CD1c-positive myeloid dendritic cell (primary cell): Measurements from ENCODE around the gene XPNPEP2.
"Not testable (repeated sequence)": the region's sequence is repeated elsewhere in the genome, so short reads cannot be mapped to it uniquely, and the experiment has no call there.

Experiments
- DNase-seq: peaks from one replicate; pipeline ENCODE4 v3.0.0-alpha.2; 2016; ENCODE audit errors: extremely low spot score

The XPNPEP2 gene

DNA sequence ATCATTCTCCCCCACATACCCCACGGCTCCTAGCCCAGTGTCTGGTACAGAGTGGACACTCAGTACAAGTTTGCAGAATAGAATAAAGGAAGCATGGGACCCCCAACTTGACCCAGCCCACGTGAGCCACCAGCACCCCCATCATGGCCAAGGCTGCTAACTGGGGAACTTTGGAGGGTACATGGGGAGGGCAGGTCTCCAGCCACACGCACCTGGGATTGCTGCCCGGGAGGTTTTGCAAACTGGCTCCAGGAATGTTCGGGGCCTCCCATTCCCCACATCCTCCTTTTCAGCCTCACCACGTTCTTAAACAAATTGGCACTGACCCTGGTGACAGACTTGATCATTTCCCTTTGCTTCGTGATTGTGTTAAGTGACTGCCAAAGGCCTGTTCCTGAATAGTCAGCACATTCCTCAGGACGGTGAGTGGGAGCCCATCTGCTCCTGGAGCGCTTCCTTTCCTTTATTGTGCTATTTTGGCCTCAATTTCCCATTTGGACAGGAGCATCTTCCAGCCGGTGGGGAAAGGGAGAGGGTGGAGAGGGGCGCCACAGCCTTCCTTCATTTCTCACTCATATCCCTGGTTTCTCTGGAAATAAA lies 18.7 kb upstream of the XPNPEP2 start:
- no peak for DNase-seq

DNA sequence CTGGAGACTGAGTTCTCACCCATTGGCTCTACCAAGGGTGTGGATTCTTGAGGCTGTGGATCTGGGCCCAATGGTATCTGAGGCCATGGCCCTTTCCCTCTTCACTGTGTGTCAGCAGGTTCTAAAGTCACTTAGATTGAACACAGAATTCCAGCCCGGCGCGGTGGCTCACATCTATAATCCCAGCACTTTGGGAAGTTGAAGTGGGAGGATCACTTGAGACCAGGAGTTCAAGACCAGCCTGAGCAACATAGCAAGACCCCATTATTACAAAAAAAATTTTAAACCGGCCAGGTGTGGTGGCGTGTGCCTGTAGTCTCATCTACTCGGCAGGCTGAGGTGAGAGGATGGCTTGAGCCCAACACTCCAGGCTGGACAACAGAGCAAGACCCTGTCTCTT lies 18.0 kb upstream of the XPNPEP2 start:
- no peak for DNase-seq

DNA sequence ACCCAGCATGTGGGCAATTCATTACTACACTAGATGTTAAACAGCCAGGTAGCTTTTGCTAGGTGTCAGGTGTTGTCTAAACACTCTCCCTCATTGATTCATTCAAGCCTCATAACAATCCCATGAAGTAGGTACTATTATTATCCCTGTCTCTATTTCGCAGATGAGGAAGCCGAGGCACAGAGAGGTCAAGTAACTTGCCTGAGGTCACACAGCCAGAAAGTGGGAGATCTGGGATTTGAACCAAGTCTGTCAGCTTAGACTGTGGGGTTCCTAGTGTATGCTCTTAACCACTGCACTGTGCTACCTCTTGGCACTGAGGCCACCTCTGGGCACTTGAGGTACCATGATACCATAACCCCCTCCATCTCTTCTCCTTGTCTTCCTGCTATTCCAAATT lies 17.4 kb upstream of the XPNPEP2 start:
- DNase-seq = no peak

DNA sequence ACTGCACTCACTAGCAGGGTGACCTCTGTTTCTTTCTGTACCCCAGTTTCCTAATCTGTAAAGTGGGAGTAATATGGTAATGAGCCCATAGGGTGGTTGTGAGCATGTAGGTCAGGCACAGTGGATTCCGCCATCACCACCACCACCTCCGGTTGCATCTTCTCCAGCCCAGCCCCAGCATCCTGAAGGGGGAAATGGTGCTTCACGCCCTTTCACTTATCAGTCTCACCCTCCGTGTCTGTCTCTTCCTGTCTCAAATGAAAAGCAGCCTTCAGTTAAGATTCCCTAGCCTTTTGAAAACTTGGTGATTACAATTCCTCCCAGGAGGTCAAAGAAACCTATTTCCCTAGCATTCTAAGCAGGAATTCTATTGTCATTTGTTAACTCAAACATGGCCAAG lies 16.9 kb upstream of the XPNPEP2 start:
- DNase-seq = no peak

DNA sequence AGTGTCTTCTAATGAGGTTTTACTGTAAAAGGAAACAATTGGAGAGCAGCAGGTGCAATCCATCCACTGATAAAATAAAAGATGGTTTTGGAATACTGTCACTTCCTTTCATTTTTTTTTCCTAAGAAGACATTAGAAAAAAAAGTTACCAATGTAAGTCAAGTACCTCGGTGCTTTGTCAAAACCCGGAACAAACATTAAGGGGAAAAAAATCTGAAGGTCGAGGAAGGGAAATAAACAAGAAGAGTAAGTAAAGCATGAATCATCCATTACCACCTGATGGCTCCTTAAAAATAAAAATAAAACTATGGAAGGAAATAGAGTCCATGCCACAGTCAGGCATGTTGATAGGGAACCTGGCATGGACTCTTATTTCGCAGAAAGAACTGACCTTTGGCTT lies 15.3 kb upstream of the XPNPEP2 start:
- DNase-seq = no peak

DNA sequence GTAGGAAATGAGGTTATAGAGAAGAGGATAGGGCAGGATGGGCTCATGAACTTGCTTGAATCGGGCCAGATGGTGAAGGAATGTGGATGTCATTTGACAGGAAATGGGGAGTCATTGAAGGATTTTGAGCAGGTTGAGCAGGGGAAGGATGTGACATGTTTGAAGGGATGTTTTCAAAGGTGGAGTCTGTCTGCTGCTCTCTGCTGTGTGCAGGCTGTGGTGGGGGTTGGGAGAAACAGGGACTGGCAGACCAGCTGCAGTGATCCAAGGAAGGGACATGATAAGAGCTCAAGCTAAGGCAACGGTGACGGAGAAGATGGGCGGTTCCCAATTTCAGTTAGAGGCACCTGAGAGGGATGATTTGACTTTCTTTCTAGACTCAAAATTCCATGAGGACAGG lies 14.0 kb upstream of the XPNPEP2 start:
- DNase-seq = no peak

DNA sequence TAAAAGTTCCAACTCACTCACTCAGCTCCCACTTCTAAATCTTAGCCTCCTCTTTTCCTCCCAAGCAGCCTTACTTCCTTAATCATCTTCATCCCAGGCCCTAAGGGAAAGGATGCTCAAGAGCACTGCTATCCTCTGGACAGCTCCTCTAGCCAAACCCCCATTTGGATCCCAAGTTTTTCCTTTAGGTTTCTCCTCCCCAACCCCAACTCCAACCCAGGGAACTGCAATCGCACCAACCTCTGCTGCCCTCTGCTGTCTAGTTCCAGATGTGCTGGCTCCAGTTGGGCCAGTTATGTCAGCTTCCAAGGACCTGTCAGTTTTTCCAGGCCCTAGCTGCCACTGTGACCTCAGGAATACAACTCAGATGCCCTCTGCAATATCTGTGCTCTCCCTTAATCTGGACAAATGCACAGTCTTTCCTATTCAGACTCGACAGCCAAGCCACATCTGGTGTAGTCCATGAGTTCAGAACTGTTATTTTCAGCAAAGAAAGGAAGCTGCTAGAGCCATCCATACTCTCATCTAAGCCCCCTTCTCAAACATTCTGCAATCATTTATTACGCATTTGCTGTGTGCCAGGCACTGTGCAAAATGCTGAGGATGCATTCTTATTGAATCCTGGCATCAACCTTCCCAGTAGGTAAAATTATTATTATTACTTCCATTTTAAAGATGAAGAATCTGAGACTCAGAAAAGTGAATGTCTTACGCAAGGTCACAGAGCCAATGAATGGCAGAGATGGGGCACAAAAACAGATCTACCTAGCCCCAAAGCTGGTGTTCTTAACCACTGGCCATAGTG lies 12.3 kb upstream of the XPNPEP2 start:
- peak; percentile 32 for DNase-seq

DNA sequence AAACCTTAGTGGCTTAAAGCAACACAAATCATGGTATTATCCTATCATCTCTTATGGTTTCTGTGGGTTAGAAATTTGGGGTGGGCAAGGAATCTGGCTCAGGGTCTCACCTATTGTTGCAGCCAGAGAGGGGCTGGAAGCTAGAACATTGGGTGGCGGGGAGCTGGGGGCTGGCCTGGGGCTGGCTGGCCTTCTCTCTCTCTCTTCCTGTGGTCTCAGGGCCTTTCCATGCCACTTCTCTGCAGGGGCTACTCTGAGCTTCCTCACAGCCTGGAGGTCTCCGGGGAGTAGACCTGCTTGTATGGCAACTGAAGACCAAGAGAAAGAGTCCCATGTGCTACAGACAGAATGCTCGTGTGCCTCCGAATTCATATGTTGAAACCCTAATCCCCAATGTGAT lies 10.7 kb upstream of the XPNPEP2 start:
- DNase-seq = no peak

DNA sequence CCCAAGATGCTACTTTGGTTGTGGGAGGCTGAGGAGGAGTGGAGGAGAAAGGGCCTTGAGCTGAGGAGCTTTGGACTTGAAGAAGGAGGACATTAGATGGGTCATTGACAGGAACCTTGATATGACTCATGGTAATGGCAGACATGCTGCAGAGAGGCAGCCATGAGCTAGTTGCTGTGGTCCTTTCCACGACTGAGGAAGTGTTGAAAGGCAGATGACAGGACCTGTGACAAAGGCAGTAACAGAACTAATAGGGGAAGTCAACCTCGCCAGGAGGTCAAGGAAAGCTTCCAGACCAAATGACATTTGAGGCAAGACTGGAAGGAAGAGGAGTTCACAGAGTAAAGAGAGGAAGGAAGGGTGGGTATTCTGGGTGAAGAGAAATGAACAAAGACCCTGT lies 7.6 kb upstream of the XPNPEP2 start:
- DNase-seq = peak; percentile 72

DNA sequence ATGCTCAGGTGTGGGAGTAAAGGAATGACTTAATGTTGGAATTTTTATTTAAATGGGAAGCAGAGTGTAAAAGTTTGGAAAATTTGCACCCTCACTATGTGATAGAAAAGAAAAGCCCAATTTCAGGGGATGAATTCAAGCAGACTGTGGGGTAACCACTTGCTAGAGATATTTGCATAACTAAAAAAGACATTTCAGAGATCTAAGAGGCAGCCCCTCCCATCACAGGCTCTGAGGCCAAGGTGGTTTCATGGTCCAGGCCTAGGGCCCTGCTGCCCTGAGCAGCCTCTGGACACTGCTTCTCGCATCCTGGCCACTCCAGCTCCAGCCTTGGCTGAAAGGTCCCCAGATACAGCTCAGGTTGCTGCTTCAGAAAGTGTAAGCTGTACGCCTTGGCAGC lies 5.9 kb upstream of the XPNPEP2 start:
- no peak for DNase-seq

DNA sequence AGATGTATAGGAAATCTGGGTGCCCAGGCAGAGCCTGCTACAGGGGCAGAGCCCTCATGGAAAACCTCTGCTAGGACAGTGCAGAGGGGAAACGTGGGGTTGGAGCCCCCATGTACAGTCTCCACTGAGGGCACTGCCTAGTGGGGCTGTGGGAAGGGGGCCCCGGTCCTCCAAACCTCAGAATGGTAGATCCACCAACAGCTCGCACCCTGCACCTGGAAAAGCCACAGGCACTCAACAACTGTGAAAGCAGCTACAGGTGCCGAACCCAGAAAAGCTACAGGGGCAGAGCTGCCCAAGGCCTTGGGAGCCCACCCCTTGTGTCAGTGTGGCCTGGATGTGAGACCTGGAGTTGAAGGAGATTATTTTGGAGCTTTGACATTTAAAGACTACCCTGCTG lies 5.4 kb upstream of the XPNPEP2 start:
- DNase-seq = no peak

DNA sequence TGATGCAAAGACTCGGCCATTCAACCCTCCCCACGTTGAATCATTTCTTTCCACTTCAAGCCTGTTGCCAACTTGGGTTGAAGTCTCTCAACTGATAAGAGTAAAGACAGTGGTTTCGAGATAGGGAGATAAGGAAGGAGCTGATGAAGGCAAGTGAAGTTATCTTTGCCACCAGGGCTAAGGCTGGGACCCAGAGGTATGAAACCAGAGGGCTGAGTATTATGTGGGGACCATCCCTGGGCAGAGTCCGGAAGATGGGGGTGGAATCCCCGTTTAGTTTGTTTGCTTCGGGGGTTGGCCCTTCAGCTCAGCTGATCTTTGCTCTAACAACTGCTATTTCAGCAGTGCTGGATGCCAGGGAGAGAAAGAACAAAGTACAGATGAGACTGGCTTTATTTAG lies 2.3 kb upstream of the XPNPEP2 start:
- no peak for DNase-seq

DNA sequence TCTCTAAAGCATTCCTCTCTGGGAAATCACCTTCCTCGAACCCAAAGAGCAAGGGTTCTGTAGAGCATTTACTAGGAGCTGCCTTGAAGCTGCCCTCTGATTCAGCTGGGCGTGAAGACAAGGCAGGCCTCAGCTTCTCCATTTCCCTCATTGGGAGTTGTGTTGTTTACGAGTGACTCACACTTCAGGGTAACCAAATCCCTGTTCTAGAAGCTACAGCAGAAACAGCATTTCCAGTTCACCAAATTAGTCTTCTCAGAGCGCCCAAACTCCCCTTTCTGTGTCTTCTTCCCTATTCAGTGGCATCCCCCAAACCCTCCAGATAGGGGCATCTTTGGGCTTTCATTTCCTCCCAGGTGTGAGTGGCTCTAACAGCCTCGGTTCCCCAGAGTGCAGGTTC lies 863 bp upstream of the XPNPEP2 start:
- peak; percentile 74 for DNase-seq

DNA sequence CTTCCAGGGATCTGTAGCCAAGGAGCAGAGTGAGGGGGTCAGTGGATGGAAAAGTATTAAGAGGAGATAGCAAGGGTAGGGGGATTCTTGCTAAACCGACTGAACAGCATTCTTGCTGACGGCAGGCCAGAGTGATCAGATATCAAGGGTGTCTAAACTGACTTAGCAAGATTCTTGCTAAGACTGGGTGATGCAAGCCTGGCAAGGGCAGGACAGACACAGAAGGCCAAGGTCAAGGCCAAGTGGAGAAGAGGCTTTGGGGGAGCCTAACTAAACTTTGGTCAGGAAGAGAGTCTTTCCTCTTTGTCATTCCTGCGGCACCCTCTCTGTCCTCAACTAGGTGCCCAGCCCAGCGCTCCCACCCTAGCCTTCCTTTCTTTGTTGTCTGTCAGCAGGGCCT lies 799 bp downstream of the XPNPEP2 start:
- DNase-seq = no peak

DNA sequence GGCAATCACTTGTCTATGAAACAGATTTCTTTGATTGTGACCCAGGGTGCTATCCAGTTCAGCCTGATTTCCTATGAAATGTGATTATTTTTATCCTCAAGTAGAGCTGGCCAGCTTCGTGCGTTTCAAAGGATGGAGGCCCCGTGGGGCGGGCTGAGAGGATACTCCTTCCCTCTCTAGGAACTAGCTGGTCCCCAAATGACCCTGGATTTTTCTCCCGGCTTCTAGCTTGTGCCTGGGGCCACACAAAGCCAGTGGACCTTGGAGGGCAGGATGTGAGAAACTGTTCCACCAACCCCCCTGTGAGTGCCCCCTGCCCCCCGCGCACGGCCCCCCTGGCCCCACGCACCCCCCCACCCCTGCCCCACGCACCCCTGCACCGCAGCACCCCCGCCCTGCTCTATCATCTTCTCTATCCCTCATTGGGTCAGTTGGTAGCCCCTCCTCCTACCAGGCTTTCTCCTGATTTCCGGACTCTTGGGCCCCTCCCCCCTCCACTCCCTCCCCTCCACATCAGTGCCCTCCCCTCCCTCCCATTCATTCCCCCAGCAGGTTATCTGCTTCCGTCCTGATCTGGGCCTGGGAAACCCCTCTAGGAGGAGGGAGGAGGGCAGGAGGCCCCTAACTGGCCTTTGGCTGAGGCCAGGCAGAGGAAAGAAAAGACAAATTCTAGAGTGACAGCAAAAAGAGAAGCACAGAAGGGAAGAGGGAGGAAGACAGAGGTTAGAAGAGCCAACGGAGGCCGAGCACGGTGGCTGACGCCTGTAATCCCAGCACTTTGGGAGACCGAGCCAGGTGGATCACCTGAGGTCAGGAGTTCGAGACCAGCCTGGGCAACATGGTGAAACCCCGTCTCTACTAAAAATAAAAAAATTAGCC lies 3.3 kb downstream of the XPNPEP2 start:
- no peak for DNase-seq

DNA sequence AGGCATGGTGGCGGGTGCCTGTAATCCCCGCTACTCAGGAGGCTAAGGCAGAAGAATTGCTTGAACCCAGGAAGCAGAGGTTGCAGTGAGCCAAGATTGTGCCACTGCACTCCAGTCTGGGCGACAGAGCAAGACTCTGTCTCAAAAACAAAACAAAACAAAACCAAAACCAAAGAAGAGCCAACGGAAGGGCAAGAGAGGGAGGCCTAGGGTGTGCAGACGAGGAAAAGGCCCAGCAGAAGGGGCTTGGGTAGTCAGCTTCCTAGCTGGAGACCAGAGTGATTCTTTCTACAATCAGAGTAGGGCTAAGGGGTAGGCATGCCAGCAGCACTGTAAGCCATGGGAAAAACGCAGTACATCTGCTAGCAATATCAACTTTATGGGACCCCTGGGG lies 4.0 kb downstream of the XPNPEP2 start:
- DNase-seq = not testable (repeated sequence)

DNA sequence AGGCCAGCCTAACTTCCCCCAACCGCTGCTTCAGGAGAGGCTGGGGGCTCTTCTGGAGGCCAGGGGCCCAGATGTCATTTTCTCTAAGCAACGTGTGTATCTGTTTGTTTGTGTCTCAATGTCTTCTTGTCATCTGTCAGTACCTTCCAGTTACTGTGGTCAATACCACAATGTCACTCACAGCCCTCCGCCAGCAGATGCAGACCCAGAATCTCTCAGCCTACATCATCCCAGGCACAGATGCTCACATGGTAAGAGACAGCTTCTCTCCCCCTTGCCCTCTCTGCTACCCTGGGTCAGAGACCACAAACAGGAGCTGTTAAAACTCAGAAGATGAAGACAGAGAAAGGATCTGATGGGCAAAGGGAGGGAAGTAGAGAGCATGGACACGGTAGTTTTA lies 5.0 kb downstream of the XPNPEP2 start:
- no peak for DNase-seq

DNA sequence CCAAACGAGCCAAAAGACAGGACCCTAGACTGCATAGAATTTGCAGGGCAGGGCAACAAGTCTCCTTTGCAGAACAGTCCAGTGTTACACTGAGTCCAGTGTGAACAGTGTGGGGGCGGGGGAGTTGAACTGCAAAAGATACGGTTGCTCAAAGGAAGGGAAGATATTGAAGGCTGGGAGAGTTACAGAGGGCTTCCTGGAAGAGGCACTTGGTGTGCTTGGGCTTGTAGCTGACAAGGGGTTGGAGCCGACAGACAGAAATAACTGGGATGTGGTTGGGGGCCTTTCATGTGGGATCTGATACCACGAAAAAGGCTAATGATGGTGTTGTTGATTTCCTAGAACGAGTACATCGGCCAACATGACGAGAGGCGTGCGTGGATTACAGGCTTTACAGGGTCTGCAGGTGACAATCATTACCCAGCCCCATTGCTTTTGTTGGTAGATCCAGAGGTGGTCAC lies 6.1 kb downstream of the XPNPEP2 start:
- DNase-seq = no peak

DNA sequence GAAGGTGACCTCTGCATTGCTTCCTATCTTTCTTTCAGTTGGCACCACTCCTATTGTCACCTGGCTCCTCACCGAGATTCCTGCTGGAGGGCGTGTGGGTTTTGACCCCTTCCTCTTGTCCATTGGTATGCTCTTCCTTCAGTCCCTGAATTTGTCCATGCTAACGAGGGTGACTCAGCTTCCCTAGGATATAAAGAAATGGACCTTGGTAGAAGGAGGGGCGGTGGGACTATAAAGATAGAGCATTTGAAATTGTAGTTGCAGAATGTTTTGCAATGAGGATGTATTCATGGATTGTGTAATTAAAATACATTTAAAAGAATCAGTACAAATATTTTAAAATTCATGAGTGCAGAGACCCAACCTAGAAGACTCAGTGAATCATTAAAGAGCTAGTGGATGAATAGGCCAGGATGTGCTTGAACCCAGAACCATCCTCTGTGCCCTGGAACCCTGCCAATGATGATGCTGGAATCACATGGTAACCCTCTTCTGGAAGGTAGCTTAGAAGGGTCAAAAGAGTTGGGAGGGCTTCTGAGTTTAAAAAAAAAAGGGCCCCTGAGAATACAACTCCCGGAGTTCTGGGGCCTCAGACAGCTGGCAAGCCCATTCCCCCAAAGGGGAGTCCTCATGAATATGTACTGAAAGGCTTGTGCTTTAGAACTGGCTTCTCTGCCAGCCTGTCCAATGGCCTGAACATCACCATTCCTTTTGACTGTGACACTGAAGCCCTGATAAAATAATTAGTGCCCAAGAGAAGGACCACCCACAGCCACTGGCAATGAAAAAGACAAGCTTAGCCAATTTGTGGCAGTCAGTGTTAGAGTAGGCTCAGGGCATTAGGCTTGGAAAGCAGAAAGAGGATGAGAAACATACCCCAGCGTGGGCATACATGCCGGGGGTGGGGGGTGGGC lies 8.0 kb downstream of the XPNPEP2 start:
- DNase-seq = no peak

DNA sequence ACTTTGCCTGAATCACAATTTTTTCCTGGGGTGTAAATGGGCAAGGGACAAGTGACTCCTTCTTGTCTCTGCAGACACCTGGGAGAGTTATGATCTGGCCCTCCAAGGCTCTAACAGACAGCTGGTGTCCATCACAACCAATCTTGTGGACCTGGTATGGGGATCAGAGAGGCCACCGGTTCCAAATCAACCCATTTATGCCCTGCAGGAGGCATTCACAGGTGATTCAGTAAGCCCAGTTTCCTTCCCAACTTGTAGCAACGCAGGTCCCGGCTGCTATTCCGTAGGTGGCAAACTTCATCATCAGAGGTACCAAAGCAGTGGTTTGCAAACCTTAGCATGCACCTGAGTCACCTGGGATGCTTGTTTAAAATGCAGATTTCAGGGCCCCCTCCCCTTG lies 8.8 kb downstream of the XPNPEP2 start:
- DNase-seq = no peak

DNA sequence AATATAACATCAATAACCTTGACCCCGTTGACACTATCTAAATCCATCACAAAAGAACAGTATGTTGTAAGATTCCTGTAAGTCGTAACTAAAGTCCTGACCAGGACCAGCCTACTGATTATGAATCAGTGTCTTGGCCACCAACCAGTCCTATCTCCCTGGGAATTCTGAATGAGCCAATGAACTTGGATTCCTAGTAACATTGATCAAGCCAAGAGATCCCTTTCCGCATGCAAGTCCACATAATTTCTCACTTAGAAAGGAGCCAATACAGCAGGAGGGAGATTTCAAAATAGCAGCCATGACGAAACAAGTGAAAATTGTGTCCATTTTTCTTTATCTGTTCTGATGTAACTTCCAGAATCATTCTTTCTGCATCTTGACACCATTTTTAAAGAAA lies 9.5 kb downstream of the XPNPEP2 start:
- DNase-seq = peak; percentile 27

DNA sequence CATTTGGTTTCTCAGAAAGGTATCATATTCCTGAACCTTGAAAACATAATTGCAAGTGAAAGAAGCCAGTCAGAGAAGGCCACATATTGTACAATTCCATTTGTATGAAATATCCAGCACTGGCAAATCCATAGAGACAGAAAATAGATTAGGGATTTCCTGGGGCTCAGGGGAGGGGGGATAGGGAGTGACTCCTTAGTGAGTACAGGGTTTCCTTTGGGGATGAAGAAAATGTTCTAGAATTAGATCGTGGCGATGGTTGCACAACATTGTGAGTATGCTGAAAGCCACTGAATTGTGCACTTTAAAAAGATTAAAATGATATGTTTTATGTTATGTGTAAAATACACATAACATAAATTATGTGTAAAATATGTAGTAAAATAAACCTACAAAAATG lies 10.3 kb downstream of the XPNPEP2 start:
- no peak for DNase-seq
